ENCODE data around the gene UCP3. TPM values are rescaled to one million over a fixed set of nuclear protein-coding genes. Genes with fewer than 3 reads are reported as not detected.

Gene UCP3
- total and polyA plus RNA-seq, 2 of the 8 experiments (the other 6 are each of a cell fraction or from before 2014, with no cell fraction given), result 0.85 to 1.3 TPM

GRCh38 chr11:73989156-73989555 is 19.7 kb downstream of the UCP3 start:
- H3K23me2 ChIP-seq (ENCODE audit: low read depth, low read length), result no peaks in the 10 kb centered on the region
- H3K23ac ChIP-seq (ENCODE audit: insufficient read length), result no peak overlapping the region
- no peaks in the 10 kb centered on the region for H3K27me3 ChIP-seq (replicated peaks in 1 of 4; ENCODE audit: control insufficient read depth in 3 of 4, extremely low read depth in 1 of 4, insufficient read depth in 3 of 4, low read length in 3 of 4)
- H3K56ac ChIP-seq (replicated peaks; ENCODE audit: insufficient read length, low read depth, low read length), result no peak overlapping the region
- CTCF ChIA-PET (ENCODE audit: partially characterized antibody), result interaction anchor here (1.2 to 1.7 kb wide), 2 partner anchors 9 to 25 kb away, joined by 3 read pairs; no protein-coding TSS in a partner anchor
- no peak overlapping the region for H2AK5ac ChIP-seq (ENCODE audit: low read depth, low read length)
- no peak overlapping the region for H3K9ac ChIP-seq (replicated peaks in 1 of 4; ENCODE audit: extremely low read depth in 1 of 4, low read depth in 3 of 4, low read length in 3 of 4)
- H4K91ac ChIP-seq (replicated peaks; ENCODE audit: insufficient read length, low read length), result no peak overlapping the region
- no peaks in the 10 kb centered on the region for H3K9me3 ChIP-seq (ENCODE audit: insufficient read depth in 2 of 2, low read depth in 1 of 2, low read length in 1 of 2)
- H3K27ac ChIP-seq (ENCODE audit: low read depth, low read length), result no peak overlapping the region
- no peak overlapping the region for H3K4me3 ChIP-seq (ENCODE audit: extremely low read depth in 1 of 4, insufficient read depth in 2 of 4, low read depth in 3 of 4, low read length in 4 of 4)
- H3K18ac ChIP-seq (ENCODE audit: extremely low read depth, low read length), result no peak overlapping the region
- DNase-seq (ENCODE audit: low read depth in 1 of 2, low spot score in 2 of 2) (no peak), FAIRE-seq (no peak)
- no peak overlapping the region for H4K8ac ChIP-seq (ENCODE audit: extremely low read depth, insufficient read depth, low read length)
- peaks cover 0 to 4% (median 0%) of the 10 kb centered on the region in 4 experiments; a peak in 1 of 7 replicates for H3K4me1 ChIP-seq (replicated peaks in 1 of 4; ENCODE audit: control insufficient read depth in 3 of 4, insufficient read depth in 4 of 4, low read length in 3 of 4)
- no peak overlapping the region for H4K5ac ChIP-seq (ENCODE audit: insufficient read length, low read depth, low read length)
- 79 to 100% methylated on average over 2 to 6 of the region's 6 CpGs for WGBS, 2 experiments (ENCODE audit: extremely low coverage in 1 of 2, insufficient coverage in 1 of 2, insufficient read length in 1 of 2, insufficient replicate concordance in 2 of 2, low coverage in 1 of 2, low lambda C conversion rate in 2 of 2, missing lambda C conversion rate in 1 of 2)
- H2BK15ac ChIP-seq (ENCODE audit: low read length), result no peak overlapping the region
- H3K79me1 ChIP-seq (ENCODE audit: low read depth, low read length), result no peaks in the 10 kb centered on the region
- no peak overlapping the region for H2AFZ ChIP-seq (ENCODE audit: low read length)
- TF ChIP-seq CTCF (IDR thresholded peaks at IDR 0.05; ENCODE audit: control extremely low read depth in 1 of 3, insufficient read depth in 1 of 3, low read depth in 1 of 3, low read length in 3 of 3) (peak in 1 of 3 experiments; percentile 11; a peak in 2 of 4 replicates), RAD21 (IDR thresholded peaks at IDR 0.05 in 1 of 2, conservative IDR thresholded peaks at IDR 0.05 in 1 of 2; ENCODE audit: low read depth in 2 of 2, low read length in 2 of 2) (peak; percentile 30 to 32), RNF2 (IDR thresholded peaks at IDR 0.05; ENCODE audit: borderline replicate concordance, low read depth, low read length, missing control alignments, poor library complexity, severe bottlenecking) (no peak)
- H3K4ac ChIP-seq (replicated peaks; ENCODE audit: insufficient read length, low read depth, low read length), result no peak overlapping the region
- H4K20me1 ChIP-seq (replicated peaks in 1 of 2; ENCODE audit: control insufficient read depth in 1 of 2, insufficient read depth in 2 of 2, low read length in 2 of 2), result no peaks in the 10 kb centered on the region
- H2BK120ac ChIP-seq (replicated peaks; ENCODE audit: low read depth, low read length), result no peak overlapping the region
- no peaks in the 10 kb centered on the region for H3K36me3 ChIP-seq (ENCODE audit: control insufficient read depth in 2 of 4, insufficient read depth in 4 of 4, low read length in 3 of 4)
- H2BK20ac ChIP-seq (ENCODE audit: low read length), result no peak overlapping the region
- POLR2A ChIA-PET (ENCODE audit: partially characterized antibody), result no interaction called here
- no peaks in the 10 kb centered on the region for H3K79me2 ChIP-seq (ENCODE audit: control insufficient read depth in 1 of 2, insufficient read depth in 2 of 2, low read length in 2 of 2)
- no peak overlapping the region for H2BK5ac ChIP-seq (ENCODE audit: low read depth, low read length)
- H3K14ac ChIP-seq (ENCODE audit: insufficient read length), result no peak overlapping the region
- H3K4me2 ChIP-seq (ENCODE audit: insufficient read depth in 1 of 2, low read depth in 2 of 2, low read length in 2 of 2), result no peak overlapping the region
- no peak overlapping the region for H2BK12ac ChIP-seq (ENCODE audit: low read depth, low read length)

All from H1 (cell line).